Mucosa of descending colon (tissue), 3 donors: ENCODE measurements around the gene RBBP8NL. TPM values are rescaled to one million over a fixed set of nuclear protein-coding genes. Genes with fewer than 3 reads are reported as not detected.

Experiments used
- ATAC-seq: fragments of 200-7000 bp; cut with Tn5 transposase; one replicate; pipeline ENCODE4 v1.9.1; 2020; ENCODE audit warnings: mild to moderate bottlenecking, moderate library complexity
- DNase-seq, 3 donors: peaks; one replicate each; pipeline ENCODE4 v3.0.0-alpha.2; 2020
- H3K36me3 ChIP-seq: fragments of 200-600 bp; one replicate; pipeline ENCODE4 v1.8.0; 2021; ENCODE audit warnings: low read depth, mild to moderate bottlenecking
- H3K4me1 ChIP-seq: fragments of 200-600 bp; one replicate; pipeline ENCODE4 v1.8.0; 2021; ENCODE audit warnings: low read depth, mild to moderate bottlenecking
- H3K4me3 ChIP-seq: fragments of 200-600 bp; one replicate; pipeline ENCODE4 v1.8.0; 2021; ENCODE audit warnings: mild to moderate bottlenecking
- H3K9me3 ChIP-seq: fragments of 200-600 bp; one replicate; pipeline ENCODE4 v1.8.0; 2021; ENCODE audit warnings: mild to moderate bottlenecking
- intact Hi-C, 2 donors: fragments of 100-400 bp; cut with DNase I in 1 of 2; cut with micrococcal nuclease in 1 of 2; formaldehyde crosslinking; loops; one replicate each; pipeline versions ENCODE4 v1.11.0 to v1.11.1; 2022; cut with DNase I, micrococcal nuclease
- total RNA-seq, 3 donors: library from RNA; stranded (reverse); fragmentation: NEBNext Ultra II Directional in 2 of 3; extraction: Animal tissue kit (Norgen Biotek cat#: 25700) in 2 of 3; gene quantifications; one replicate each; pipeline versions ENCODE4 v1.2.1 to v1.2.4, GENCODE V29; 2021 to 2023
- TF ChIP-seq, protein P1 (sequence below): fragments of 200-600 bp; IDR thresholded peaks from one replicate; pipeline ENCODE4 v1.8.0; 2022; ENCODE audit warnings: antibody characterized with exemption, mild to moderate bottlenecking
- donor health status: DM: no; HTN: no; CAD: no; lungs with moderate emphysema.
- donor health status: DM: no; HTN: no; CAD: no.
- donor health status: DM: no; HTN: yes; CAD: no.

The RBBP8NL gene
- total RNA-seq, 3 donors from 2014 or later, result 2.3 to 7.0 (median 5.1) TPM

DNA sequence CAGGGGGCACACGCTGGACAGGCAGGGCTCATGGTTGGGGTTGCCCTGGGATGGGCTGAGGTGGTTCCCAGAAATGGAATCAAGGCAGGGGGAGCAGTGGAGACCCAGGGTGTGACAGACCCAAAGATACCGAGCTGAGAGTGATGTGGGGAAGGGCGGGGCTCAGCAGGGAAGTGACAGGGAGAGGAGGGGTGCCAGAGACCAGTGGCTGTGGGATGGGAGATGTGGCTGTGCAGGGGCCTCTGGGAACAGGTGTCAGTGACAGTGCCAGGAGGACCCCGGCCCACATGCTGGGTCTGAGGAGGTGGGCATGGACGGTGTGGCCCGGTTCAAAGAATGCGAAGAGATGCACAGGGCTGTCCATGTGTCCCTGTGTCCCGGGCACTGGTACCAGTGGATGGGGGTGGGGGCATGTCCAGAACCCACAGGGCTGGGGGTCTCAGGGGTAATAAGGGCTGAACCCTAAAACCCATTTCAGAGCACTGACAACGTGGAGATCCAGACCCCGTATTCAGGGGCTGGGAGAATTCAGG lies 21.3 kb downstream of the RBBP8NL start:
- DNase-seq (peak in 1 of 3 donors; percentile 23), ATAC-seq (no peak)
- Histone ChIP-seq H3K4me1 (peaks cover 38% of the 10 kb centered on the region), H3K9me3 (no peaks in the 10 kb centered on the region), H3K36me3 (no peaks in the 10 kb centered on the region), H3K4me3 (peak overlapping the region; percentile 56)
- intact Hi-C loops, result no loop called here
- TF ChIP-seq, protein P1, sequence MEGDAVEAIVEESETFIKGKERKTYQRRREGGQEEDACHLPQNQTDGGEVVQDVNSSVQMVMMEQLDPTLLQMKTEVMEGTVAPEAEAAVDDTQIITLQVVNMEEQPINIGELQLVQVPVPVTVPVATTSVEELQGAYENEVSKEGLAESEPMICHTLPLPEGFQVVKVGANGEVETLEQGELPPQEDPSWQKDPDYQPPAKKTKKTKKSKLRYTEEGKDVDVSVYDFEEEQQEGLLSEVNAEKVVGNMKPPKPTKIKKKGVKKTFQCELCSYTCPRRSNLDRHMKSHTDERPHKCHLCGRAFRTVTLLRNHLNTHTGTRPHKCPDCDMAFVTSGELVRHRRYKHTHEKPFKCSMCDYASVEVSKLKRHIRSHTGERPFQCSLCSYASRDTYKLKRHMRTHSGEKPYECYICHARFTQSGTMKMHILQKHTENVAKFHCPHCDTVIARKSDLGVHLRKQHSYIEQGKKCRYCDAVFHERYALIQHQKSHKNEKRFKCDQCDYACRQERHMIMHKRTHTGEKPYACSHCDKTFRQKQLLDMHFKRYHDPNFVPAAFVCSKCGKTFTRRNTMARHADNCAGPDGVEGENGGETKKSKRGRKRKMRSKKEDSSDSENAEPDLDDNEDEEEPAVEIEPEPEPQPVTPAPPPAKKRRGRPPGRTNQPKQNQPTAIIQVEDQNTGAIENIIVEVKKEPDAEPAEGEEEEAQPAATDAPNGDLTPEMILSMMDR, result no peak

DNA sequence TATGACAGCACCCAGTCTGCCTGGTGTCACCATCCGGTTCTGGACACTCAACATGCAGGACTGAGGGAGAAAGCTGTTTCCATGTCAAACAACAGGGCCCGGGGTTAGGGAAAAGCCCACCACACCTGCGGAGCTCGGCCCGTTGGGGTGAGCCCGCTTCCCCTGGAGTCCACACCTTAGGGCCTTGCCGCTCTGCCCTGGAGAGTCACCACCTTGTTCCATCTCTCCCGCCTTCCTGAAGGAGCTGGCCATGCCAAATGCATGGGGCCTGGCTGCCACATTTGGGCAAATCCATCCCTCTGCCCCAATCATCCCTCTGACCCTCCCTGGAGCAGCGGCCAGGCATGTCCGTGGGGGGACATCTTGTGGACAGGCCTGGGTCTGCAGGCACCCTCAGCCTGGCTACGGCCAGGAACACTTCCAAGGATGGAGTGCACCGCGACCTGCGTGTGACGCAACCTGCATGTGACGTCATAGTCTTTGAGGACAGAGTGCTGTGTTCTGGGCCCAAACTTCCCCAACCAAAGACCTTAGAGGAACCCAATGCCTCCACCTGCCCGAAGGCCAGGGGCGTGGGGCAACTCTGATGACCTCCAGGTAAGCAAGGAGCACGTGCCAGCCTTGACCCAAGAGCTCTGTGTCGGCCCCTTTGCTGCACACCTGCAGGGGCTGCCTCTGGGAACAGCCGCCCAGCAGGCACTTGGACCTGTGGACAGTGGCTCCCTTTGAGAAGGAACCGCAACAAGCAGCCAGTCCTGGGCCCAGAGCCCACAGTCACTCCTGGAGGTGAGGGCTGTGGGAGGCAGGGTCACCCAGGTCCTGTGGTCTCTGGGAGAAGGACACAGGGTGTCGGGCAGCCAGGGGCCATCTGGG lies 22.0 kb downstream of the RBBP8NL start:
- DNase-seq (no peak), ATAC-seq (no peak)
- peaks cover 38% of the 10 kb centered on the region for H3K4me1 ChIP-seq
- no peak overlapping the region for H3K4me3 ChIP-seq
- H3K9me3 ChIP-seq, result no peaks in the 10 kb centered on the region
- TF ChIP-seq, protein P1, result no peak
- H3K36me3 ChIP-seq, result no peaks in the 10 kb centered on the region
- intact Hi-C loops, result no loop called here

DNA sequence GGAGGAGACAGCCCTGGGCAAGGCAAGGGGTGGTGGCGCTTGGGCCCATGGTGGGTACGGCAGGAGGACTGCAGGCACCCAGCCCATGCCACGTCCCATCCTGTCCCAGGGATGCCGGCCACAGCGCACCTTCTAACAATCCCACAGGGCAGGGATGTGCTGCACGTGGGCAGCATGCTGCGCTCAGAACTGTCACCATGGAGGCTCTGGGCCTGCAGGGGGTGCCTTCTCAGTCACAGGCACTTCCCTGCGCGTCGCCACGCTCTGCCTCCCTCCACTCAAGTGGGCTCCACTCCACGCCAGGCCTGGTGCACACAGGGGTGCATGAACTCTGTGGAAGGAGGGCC lies 22.6 kb downstream of the RBBP8NL start:
- ATAC-seq (no peak), DNase-seq (no peak)
- Histone ChIP-seq H3K9me3 (no peaks in the 10 kb centered on the region), H3K4me3 (no peak overlapping the region), H3K4me1 (peaks cover 32% of the 10 kb centered on the region), H3K36me3 (no peaks in the 10 kb centered on the region)
- TF ChIP-seq, protein P1, result no peak
- intact Hi-C loops, result no loop called here

DNA sequence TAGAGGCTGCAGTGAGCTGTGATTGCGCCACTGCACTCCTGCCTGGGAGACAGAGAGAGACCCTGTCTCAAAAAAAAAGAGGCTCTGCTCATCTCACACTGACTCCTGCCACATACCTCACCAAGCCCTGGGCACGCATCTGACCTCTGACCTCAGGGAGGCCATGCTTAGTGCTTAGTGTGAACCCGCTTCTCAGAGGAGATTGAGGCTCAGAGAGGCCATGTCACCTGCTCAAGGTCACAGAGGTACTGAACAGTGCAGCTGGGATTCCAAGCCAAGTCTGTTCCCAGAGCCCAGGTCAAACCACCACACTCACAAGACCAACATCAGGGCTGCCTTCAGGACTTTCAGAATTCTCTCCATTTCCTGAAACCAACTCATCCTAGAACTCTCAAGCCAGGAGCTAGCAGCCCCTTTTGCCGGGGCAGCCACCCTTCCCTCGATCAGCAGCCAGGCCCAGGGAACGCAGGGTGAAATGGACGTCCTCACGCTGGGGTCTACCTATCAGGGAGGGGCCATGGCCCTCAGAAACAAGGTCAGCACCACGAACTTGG lies 23.1 kb downstream of the RBBP8NL start:
- intact Hi-C loops, result no loop called here
- TF ChIP-seq, protein P1, result no peak
- ATAC-seq (no peak), DNase-seq (no peak)
- H3K36me3 ChIP-seq, result no peaks in the 10 kb centered on the region
- no peaks in the 10 kb centered on the region for H3K9me3 ChIP-seq
- H3K4me1 ChIP-seq, result peaks cover 26% of the 10 kb centered on the region
- no peak overlapping the region for H3K4me3 ChIP-seq

DNA sequence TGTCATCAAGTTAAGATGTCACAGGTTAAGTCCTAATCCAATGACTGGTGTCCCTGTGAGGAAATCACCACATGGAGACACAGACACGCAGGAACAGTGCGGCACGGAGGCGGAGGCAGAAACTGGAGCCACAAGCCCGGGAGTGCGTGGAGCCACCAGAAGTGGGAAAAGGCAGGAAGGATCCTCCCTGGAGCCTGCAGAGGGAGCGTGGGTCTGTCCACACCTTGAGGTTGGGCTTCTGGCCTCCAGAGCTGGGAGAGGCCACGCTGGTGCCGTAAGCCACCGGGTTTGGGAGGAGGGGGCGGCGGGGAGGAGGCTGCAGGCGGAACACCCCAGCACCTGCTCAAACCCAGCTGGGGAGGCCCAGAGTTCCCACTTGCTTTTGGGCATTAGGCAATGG lies 24.0 kb downstream of the RBBP8NL start:
- Histone ChIP-seq H3K4me1 (peaks cover 23% of the 10 kb centered on the region), H3K36me3 (no peaks in the 10 kb centered on the region), H3K9me3 (no peaks in the 10 kb centered on the region), H3K4me3 (no peak overlapping the region)
- no peak for DNase-seq
- TF ChIP-seq, protein P1, result no peak
- intact Hi-C loops, result no loop called here
- no peak for ATAC-seq
